Measurements from ENCODE around the gene CHORDC1.
A peak's percentile ranks its signal among the peaks of the same experiment; 100 is the strongest.
"Not testable (repeated sequence)": the region's sequence is repeated elsewhere in the genome, so short reads cannot be mapped to it uniquely, and the experiment has no call there.

CHORDC1 gene

DNA sequence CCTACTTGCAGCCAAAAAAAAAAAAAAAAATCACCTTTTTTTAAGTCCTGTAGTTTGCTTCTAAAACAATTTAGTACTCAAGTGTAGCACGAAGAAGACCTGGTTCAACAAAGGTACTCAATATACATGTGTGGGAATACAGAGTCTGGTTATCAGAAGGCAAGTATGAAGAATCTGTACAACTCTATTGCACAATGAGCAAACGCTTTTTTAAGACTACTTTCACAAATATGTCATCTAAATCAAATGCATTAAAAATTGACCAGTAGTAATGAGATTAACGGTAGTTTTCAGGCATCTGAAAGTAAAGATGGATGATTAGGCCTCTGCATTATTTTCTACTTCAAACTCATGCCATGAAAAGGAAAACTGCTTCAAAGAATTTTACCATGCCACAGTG, 9.5 kb downstream of the CHORDC1 start:
- DNase-seq, result no peak

DNA sequence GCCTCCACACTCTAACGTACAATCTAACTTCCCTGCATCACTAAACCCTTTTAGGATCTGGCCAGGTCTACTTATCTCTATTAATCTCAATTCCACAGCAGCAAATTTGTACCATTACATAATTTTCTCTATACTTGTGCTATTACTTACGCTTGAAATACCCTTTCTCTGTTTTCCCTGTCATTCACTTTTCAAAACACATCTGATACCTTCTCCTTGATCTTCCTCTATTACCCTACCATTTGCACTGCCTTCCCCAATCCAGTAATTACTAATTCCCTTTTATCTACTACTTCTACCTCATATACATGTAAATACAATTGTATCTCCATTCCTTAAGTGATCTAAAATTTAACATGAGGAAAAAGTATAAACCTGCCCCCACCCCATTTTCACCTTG, 14.0 kb downstream of the CHORDC1 start:
- no peak for DNase-seq

DNA sequence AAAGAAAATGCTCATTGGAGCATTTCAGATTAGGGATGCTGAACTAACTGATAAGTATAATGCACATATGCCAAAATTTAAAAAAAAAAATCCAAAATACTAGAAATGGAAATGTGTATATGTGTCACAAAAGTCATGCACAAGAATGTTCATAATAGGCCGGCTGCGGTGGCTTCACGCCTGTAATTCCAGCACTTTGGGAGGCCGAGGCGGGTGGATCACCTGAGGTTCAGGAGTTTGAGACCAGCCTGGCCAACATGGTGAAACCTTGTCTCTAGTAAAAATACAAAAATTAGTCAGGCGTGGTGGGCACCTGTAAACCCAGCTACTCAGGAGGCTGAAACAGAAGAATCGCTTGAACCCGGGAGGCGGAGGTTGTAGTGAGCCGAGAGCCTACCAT, 14.9 kb downstream of the CHORDC1 start:
- not testable (repeated sequence) for DNase-seq

DNA sequence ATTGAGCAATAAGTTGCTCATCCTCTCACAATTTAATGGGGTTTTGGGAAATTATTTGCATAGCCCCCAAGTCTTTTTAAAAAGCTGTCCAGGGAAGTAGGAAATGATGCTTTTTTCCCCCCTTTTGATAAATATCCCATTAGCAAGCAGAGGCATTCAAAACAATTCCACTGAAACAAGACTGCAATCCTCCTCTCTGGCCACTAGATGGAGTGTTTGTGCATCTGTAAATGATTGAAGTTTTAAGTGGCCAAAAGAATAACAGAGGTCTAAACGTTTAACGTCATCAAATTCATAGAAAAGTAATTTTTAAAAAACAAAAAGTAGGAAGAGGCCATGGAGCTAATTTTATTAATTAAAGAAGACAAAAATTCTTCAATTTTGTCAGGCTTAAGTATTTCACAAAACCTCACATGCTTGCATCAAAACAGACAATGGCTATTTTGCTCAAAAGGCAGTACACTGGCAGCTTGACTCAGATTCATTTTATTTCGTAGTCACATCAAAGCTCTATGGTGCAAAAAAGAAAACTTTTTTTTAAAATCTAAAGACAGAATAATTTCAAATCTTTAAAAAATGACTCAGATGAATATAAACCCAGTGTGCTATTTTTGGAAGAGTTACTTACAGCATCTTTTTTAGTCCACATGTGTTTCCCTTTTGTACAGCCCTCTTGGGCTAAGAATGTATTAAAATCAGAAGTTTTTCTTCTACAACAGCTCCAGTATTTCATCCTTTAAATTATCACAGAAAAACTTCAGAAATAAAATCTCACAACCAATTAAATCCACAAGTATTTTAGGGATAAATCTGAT, 17.8 kb downstream of the CHORDC1 start:
- peak; percentile 68 for DNase-seq

DNA sequence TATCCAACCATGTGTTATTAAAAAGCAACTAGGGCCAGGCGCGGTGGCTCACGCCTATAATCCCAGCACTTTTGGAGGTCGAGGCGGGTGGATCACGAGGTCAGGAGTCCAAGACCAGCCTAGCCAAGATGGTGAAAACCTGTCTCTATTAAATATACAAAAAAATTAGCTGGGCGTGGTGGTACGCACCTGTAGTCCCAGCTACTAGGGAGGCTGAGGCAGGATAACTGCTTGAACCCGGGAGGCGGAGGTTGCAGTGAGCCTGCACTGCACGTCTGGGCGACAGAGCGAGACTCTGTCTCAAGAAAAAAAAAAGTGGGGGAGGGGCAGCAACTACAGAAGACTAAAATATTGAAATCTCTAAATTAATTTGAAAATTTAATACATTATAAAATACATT, 18.4 kb downstream of the CHORDC1 start:
- DNase-seq, result no peak

DNA sequence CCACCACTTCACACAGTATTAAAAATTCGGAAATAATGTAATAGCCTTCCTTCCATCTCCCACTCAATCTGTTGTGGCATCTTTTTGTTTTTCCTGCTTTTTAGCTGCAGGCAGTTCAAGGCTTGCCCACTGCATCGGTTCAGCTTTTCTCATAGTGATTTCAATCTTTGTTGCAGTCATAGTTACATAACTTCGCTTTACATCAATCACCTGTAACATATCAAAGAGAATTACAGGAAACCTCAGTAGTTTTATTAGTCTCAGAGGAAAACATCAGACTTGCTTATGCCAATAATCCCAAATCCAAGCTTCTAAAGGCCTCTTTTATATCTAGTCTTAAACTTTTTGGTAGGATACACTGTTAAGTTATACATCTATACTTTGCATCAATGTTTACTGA, 20.5 kb downstream of the CHORDC1 start:
- no peak for DNase-seq

DNA sequence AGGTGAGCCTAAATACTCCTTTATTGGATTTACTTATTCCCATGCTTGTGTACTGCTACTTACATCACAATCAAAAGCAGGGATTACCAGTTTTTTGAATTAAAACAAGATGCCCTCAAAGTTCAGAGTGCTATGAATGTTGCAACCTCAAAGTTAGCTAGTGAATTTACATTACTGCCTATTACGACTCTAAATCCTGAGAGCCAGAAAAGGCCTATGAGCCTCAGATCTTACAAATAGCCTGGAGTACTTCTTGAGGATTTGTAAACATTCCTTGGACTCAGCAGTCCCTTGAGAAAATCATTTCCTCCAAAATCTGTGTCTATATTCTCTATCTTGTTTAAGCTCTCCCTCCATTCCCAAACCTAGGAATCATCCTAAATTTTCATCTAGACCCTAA, 25.5 kb downstream of the CHORDC1 start:
- no peak for DNase-seq

DNA sequence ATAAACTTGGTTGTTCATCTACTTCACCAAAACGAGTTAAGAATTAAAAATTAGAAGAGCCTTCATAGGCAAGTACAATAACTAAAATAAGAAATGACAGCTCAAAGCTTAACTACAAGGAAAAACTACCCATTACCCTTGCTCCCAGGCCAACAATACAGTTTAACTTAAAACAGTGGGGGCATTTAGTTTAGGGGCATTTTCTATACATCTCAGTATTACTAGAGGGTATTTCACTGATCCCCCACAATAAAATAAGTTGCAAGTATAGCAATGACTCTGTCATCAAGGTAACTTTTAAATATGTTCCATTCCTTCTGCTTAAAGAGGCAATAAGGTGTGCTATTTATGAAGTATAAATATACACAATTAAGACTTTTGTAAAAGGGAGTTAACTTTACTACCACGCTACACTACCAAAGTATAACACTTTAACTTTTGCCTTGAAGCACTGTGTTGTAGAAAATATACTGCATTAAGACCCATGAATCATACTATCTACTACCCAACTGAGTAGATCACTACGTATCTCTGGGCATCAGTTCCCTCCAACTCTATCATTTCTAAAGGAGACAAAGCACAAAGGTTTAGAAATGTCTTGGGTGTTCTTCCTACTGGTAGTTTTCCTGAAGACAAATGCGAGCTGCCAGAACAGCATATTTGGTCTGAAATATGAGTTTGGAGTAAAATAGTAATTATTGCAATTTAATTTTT, 29.8 kb downstream of the CHORDC1 start:
- DNase-seq, result no peak

DNA sequence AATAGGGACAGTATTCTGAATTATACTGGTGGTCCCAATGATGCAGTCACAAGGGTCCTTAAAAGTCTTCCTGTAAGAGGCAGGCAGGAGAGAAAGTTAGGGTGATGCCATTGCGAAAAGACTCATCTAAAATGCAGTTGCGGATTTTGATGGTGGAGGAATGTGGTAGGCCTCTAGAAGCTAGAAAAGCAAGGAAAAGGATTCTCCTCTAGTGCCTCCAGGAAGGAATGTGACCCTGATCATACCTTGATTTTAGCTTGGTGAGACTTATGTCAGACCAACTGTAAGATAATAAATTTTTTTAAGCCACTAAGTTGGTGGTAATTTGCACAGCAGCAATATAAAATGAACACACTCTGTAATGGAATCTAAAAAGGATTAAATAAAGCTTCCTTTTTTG, 33.8 kb downstream of the CHORDC1 start:
- DNase-seq, result no peak

DNA sequence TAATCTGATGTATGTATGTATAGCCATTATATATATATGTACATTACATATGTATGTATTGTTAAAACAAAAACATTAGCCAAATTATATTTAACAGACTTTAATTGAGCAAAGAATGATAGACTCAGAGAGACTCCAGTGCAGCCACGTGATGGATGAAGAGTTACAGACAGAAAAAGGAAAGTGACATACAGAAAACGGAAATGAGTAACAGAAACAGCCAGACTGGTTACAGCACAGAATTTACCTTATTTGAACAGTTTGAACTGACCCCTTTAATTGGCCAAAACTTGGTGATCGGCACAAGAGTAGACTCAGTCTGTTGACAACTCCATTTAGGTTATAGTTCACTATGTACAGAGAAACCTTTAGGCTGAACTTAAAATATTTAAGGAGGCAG, 35.0 kb downstream of the CHORDC1 start:
- no peak for DNase-seq

DNA sequence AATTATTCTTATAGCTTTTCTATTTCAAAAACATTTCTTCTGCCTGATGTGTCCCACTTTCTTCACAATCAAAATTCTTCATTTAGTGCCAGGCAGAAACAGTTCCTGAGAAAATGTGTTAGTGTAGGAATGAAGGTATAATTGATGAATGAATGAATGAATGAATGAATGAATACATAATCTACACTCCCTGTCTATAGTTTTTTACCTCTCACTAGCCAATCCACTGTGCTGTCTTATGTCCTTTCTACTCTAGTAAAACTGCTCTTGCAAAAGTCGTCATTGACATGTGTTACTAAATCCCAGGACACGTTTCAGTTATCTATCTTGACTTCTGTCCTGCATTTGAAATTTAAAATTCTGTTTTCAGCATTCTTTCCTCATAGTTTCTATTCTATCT, 42.9 kb downstream of the CHORDC1 start:
- DNase-seq, result no peak

DNA sequence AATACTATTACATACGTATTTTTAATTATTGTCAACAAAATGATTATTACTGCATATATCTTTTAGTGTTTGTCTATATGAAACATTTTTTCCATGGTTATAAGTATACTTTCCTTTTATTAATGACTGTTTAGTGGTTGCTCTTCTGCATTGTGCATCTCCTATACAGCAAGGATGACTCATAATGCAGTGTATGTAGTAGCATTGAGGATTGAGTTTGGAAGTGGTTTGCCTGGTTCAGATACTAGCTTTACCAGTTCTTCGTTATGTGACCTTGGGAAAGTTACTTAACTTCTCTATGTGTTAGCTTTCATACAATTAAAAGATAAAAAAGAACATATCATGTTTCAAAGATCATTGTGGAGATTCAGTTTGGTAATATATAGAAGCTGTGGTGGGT, 44.1 kb downstream of the CHORDC1 start:
- DNase-seq, result no peak

DNA sequence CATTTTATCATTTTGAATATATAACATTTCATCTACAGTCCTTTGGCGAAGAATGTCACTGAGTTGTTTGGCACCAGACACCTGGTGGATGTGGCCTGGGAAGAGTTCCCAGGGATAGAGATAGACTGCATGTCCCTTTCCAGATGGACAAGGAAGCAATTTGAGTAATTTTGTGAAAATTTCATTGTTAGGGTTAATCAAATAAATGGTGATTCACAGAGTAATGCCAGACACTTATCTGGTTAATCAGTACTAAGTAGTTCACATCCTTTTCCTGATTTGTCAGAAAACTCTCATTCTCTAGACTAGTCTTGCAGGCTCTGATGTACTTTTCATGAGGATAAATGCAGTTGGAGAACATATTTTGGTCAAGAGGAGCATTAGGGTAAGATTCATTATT, 46.8 kb downstream of the CHORDC1 start:
- no peak for DNase-seq

DNA sequence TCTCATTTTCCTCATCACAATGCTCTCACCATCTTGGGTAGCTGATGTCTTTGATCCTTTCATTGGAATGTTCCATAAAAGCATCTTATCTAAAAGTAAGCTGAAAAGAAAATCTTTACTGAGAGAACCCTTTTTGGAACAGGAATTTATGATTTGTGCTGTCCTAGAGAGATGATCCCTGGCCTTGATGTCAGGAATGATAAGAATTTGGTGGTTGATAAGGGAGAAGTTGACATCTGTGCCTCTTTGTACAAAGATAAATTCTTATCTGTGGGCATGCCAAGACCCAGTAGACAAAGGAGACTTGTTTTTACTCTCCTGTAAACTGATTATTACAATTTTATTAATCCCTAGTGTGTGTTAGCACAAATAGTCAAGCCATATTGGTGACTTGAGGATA, 51.5 kb downstream of the CHORDC1 start:
- DNase-seq, result no peak

DNA sequence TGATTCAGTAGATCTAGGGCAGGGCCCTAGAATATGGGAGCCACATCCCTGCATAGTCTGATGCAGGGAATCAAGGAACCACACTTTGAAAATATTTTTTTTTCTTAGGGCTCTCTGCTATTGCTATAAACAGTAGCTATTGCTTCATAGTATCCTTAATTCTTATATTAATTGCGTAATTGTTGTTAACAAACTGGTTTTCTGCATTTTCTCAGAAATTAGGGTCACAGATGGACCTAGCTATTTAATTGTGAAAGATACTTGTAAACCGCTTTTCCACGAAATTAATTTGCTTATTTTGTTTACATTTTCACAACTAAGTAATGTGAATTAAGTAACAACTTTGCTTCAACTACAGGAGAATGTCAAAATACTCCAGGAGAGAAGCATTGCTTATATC, 54.3 kb downstream of the CHORDC1 start:
- DNase-seq, result no peak

DNA sequence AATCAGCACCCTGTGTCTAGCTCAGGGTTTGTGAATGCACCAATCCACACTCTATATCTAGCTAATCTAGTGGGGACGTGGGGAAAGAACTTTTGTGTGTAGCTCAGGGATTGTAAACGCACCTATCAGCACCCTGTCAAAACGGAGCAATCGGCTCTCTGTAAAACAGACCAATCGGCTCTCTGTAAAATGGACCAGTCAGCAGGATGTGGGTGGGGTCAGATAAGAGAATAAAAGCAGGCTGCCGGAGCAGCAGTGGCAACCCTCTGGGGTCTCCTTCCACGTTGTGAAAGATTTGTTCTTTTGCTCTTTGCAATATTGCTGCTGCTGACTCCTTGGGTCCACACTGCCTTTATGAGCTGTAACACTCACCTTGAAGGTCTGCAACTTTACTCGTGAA, 55.1 kb downstream of the CHORDC1 start:
- DNase-seq, result not testable (repeated sequence)

DNA sequence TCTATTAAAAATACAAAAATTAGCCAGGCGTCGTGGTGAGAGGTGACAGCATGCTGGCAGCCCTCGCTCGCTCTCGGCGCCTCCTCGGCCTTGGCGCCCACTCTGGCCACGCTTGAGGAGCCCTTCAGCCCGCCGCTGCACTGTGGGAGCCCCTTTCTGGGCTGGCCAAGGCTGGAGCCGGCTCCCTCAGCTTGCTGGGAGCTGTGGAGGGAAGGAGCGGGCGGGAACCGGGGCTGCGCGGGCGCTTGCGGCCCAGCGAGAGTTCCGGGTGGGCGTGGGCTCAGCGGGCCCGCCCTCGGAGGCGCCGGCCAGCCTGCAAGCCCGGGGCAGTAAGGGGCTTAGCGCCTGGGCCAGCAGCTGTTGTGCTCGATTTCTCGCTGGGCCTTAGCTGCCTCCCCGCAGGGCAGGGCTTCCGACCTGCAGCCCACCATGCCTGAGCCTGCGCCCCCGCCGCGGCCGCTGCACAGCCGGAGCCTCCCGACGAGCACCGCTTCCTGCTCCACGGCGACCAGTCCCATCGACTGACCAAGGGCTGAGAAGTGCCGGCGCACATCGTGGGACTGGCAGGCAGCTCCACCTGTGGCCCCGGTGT, 55.8 kb downstream of the CHORDC1 start:
- not testable (repeated sequence) for DNase-seq

Measured in NCI-H69 (cell line).